Ammon's horn (tissue), 1 donor: ENCODE results near the gene MYMK.
"Not testable (repeated sequence)": the region's sequence is repeated elsewhere in the genome, so short reads cannot be mapped to it uniquely, and the experiment has no call there.

Source experiments
- DNase-seq: peaks from one replicate; pipeline ENCODE4 v3.0.0-alpha.2; 2016; ENCODE audit warnings: low spot score

MYMK gene, protein sequence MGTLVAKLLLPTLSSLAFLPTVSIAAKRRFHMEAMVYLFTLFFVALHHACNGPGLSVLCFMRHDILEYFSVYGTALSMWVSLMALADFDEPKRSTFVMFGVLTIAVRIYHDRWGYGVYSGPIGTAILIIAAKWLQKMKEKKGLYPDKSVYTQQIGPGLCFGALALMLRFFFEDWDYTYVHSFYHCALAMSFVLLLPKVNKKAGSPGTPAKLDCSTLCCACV

DNA sequence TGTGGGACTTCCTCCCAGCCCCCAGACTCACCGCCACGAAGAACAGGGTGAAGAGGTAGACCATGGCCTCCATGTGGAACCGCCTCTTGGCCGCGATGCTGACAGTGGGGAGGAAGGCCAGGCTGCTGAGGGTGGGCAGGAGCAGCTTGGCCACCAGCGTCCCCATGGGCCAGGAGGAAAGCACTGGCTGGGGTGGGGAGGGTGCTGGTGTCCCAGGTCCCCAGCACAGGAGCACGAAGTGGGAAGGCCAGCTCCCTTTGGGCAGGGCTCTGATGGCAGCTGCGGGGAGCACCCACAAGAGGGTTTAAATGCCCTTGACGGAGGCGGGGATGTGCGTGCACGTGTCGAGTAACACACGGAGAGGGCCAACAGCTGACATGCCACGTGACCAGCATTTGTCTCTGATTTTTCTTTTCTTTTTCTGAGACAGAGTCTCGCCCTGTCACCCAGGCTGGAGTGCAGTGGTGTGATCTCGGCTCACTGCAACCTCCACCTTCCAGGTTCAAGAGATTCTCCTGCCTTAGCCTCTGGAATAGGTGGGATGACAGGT lies at the start of gene MYMK:
MYMK (minus strand) TSS at position 281 of the 550 bp plus-strand sequence; CDS start at position 166, 115 bp downstream.
- no peak for DNase-seq

DNA sequence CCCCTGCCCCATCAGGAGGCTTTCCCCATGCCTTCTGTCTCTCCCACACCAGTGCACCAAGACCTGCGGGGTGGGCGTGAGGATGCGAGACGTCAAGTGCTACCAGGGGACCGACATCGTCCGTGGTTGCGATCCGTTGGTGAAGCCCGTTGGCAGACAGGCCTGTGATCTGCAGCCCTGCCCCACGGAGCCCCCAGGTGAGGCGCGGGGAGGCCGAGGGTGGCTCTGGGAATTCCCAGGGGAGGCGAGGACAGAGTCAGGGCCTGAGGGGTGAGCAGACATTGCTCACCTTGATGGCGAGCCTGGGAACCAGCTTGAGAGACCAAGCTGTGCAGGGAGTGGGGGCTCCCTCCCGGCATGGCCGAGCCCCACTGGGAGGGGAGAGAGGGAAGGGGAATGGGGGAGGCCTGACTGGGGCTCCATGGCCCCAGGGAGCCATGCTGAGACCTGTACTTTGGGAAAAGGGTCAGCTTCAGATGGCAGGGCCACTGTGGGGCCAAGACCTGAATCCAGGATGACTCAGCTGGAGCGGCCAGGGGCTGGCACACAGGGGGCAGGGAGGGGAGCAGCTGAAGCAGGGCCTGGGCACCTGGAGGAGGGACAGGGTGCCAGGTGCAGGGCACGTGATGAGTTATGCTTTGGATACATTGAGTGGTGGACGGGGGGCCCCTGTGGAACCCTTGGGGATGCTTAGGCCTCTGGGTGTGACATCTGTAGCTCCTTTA lies 49.2 kb upstream of the MYMK start:
- no peak for DNase-seq

DNA sequence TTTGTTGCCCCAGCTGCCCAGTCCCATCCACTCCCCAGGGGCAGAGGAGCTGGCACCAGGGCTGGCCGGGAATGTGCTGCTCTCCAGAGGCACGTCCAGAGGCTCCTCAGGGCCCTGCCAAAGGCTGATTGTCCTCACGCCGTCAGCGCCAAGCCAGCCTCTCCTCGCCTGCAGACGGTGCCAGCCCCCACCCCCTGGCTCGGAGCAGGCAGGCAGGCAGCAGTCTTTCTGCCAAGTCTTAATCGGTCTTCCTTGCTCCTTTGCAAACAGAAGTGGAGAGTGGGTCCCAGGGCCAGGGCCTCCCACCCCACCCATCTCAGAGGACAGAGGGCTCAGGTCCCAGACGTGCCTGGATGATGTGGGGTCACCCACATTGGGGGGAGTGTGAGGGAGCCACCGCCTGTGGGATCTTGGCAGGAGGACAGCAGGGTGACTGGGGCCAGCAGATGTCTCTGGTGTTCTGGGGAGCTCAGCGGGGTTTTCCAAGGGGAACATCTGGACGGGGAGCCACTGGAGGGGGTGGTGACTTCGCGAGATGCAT lies 48.1 kb upstream of the MYMK start:
- peak; percentile 92 for DNase-seq

DNA sequence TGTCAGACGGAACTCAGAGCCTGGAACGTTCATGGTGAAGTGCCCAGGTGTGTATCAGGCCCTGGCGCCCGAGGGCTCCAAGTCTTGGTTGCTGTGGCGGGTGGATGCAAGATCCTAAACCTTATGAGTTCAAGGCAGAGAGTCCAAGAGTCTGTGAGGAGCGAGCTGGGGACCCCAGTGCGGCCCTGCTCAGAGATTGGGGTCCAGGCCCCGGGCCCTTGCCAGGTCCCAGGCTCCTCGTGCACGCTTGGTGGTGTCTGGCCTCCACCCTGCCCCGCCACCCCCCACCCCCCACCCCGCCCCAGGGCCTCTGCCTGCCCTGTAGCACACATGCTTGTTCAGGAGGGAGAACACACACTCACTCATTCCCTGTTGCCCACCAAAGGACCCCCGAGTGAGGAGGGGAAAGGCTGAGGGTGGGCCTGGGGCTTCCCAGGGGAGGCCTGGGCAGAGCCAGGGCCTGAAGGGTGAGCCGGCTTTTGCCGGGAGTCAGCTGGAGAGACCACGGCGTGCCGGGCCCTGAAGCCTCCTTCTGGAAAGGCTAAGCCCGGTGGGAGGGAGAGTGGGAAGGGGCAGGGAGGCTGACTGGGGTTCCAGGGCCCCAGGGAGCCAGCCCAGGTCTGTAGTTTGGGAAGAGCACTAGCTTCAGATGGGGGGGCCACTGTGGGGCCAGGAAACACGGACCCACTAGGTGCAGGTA lies 47.3 kb upstream of the MYMK start:
- no peak for DNase-seq

DNA sequence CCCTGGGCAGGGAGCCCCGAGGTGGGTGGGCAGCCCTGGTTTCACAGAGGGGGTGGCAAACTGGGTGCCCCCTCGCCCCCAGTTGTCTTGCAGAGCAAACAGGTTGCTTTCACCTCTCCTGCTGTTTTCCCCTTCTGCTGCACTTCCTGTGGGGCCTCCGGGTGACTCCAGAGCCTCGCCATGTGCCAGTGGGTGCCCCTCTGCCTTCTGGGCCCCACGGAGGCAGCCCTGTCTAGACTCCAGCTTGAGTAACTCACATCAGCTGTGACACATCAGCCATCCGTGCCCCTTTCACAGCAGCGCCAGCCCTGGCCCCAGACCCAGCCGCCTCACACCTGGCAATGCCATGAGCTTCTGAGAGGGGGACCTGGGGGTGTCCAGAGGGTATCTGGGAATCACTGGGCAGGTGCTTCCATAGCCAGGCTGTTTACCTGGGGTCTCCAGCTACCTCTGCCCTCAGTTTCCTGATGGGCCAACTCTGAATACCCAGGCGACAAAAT lies 46.7 kb upstream of the MYMK start:
- DNase-seq, result no peak

DNA sequence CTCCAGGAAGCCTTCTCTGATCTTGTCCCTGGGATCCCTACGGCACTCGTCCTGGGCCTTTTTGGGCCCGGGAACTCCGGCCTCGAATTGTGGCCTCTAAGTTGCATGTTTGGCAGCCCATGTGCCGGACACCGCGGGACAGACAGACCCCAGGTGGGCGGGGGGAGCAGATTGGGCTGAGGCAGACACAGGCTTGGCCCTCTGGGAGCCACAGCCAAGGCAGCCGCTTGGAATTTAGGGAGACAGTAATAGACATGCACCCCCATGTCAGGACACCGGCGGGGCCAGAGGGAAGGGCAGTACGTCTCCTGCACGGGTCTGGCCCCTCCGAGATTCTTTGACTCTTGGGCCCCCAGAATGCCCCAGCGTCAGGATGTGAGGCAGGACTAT lies 45.9 kb upstream of the MYMK start:
- DNase-seq, result no peak

DNA sequence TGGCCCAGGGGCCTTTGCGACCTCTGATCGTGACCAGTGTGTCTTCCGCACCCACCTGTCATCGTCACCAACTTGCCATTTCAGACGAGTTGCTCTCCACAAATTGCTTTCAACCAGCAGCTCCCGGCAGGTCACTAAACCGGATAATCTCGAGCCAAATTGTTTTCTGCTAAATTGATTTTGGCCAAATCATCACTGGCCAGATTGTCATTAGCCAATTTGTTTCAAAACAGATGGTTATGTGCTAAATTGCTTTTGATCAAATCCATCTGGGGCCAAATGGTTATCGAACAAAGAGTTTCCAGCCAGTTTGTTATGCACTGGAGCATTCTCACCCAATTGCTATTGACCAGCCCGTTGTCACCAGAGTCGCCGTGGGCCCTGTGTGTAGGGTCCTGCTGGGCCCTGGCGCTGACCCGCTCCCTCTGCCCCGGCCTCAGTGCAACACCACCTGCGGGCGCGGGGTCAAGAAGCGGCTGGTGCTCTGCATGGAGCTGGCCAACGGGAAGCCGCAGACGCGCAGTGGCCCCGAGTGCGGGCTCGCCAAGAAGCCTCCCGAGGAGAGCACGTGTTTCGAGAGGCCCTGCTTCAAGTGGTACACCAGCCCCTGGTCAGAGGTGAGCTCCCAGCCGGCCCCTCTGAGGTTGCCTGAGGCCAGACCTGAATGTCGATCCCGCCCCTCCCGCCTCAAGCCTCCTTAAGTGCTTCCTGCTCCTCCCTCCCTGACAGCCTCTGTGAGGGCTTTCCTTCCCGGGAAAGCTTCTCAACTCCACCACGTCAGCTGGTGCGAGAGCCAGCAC lies 45.3 kb upstream of the MYMK start:
- no peak for DNase-seq

DNA sequence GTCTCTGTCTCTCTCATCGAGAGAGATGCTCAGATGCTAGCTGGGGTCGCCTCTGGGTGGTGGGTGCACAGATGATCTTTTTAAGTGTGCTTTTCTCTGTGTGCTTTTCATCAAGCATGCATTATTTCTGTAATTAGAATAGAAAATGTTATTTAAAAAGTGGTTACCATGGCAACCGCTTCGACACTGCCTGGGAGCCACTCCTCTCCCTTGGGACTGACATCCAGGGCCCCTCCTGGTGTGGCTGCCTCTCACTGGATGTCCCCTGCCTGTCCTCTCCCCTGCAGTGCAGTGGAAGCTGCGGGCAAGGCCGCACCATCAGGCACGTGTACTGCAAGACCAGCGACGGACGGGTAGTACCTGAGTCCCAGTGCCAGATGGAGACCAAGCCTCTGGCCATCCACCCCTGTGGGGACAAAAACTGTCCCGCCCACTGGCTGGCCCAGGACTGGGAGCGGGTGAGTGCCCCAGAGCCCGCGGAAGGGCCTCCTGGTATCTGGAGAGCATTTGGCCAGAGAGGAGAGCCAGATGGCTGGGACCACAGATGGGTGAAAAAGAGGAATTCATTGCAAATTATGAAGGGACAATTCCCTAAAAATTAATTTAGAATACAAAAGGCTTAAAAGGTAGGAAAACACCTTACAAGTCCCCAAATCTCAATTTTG lies 44.5 kb upstream of the MYMK start:
- DNase-seq, result peak; percentile 47

DNA sequence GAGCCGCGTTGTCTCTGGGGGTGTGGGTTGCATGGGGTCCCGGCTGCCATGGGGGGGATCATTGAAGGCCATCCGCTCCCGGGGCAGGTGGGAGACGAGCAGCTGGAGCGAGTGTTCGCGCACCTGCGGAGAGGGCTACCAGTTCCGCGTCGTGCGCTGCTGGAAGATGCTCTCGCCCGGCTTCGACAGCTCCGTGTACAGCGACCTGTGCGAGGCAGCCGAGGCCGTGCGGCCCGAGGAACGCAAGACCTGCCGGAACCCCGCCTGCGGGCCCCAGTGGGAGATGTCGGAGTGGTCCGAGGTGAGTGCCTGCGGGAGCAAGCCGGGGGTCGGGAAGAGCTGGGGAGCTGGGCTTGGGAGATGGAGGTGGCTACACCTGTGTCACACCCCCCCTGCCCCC lies 43.4 kb upstream of the MYMK start:
- DNase-seq, result no peak

DNA sequence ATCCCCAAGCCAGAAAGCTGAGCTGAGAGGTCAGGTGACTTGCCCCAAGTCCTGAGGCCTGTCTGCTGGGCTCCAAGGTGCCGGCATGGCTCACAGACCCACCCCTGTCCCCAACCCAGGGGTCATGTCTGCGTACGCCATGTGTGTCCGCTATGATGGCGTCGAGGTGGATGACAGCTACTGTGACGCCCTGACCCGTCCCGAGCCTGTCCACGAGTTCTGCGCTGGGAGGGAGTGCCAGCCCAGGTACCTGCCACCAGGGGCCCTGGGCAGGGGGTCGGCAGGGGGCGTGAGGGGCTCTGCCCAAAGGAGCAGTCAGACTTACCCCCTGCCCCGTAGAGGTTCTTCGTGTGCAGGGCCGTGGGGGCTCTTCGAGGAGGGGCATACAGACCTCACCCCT lies 42.1 kb upstream of the MYMK start:
- no peak for DNase-seq

DNA sequence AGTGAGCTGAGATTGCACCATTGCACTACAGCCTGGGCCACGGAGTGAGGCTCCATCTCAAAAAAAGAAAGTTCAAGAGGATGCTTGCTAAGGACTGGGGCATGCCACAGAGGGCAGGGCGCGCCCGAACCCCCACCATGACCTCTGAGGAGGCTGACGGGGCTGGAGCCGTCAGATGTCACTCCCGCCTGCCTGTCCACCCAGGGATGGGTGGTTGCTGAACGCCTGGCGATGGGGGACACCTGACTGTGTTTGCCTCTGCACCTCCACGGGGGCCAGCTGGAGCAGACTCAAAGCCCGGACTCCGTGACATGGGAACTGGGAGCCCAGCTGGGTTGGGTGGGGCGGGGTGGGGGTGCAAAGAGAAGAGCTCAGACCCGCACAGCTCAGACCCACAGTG lies 41.6 kb upstream of the MYMK start:
- DNase-seq, result no peak

DNA sequence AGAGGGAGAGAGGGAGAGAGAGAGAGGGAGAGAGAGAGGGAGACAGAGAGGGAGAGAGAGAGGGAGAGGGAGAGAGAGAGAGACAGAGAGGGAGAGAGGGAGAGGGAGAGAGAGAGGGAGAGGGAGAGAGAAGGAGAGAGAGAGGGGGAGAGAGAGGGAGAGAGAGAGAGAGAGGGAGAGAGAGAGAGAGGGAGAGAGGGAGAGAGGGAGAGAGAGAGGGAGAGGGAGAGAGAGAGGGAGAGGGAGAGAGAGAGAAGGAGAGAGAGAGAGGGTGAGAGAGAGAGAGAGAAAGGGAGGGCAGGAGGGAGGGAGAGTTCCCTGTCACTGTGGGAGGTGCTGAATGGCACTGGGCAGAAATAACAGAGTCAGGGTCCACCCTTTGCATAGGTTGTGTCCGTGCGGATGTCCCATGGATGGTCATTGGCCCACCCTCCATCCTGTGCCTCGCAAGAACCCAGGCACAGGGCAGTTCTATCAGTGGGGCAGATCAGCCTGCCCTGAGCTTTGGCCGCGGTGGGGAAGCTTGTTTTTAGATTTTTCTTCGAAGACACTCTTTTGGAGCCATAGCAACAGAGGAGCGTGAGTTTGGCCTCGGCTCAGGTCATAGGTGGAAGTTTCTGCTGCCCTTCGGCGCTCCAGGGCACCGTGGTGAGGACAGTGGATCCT lies 39.8 kb upstream of the MYMK start:
- no peak for DNase-seq

DNA sequence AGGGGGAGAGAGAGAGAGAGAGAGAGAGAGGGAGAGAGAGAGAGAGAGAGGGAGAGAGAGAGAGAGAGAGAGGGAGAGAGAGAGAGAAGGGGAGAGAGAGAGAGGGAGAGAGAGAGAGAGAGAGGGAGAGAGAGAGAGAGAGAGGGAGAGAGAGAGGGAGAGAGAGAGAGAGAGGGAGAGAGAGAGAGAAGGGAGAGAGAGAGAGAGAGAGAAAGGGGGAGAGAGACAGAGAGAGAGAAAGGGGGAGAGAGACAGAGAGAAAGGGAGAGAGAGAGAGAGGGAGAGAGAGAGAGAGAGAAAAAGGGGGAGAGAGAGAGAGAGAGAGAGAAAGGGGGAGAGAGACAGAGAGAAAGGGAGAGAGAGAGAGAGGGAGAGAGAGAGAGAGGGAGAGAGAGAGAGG lies 39.1 kb upstream of the MYMK start:
- not testable (repeated sequence) for DNase-seq

DNA sequence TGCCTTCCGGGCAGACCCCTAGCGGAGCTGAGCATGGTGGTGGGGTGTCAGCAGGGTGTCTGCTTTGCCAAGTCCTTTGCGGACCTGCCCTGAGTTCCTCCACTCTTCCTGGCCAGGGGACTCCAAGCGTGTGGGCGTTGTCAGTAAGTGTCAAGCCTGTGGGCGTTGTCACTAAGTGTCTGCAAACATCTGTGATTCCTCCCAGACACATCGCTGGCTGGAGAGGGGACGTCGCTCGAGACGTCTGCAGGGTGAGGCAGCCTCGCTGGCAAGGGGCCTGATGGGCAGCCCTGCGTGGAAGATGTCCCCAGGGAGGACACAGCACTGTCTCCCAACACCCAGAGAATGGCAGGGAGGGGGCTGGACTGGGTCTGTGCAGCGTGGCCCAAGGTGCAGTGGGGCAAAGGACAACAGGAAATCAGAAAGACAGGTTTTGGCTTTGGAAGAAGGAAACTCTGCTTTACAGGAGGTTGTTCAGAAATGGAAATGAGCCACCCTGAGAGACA lies 38.6 kb upstream of the MYMK start:
- no peak for DNase-seq

DNA sequence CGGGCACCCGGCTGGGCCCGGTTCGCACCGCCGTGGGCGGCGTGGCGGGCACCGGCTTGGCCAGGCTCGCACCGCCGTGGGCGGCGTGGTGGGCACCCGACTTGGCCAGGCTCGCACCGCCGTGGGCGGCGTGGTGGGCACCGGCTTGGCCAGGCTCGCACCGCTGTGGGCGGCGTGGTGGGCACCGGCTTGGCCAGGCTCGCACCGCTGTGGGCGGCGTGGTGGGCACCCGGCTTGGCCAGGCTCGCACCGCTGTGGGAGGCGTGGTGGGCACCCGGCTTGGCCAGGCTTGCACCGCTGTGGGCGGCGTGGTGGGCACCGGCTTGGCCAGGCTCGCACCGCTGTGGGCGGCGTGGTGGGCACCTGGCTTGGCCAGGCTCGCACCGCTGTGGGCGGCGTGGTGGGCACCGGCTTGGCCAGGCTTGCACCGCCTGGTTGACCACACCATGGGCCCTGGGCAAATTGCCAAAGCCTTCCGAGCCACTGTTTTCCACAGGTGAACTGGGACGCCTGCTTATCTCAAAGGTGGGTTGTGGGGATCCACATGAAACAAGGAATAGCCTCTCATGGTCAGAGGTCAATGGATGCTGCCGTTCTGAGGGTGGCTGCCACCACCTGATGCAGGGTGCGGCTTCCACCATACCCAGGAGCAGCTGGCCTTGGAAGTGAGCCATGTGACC lies 38.0 kb upstream of the MYMK start:
- DNase-seq, result no peak

DNA sequence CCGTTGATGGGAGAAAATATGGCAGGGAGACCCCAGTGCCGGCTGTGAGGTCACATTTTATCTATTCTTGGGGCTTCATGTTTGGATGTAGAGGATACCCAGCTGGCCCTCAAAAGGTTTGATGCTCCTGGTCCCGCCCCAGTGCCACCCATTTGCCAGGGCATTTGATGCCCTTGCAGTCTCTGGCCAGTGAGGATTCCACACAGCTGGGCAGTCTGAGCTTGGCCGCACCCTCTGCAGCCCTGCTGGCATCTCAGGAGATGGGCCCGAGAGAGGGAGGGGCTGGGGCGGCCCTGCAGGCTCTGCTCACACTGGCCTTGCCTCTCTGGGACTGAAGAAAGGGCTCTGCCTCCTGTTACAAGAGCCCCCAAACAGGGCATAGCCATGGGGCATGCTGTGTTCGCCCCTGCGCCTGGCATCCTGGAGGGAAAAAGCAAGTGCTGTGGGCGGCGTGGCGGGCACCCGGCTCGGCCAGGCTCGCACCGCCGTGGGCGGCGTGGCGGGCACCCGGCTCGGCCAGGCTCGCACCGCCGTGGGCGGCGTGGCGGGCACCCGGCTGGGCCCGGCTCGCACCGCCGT lies 37.3 kb upstream of the MYMK start:
- no peak for DNase-seq

DNA sequence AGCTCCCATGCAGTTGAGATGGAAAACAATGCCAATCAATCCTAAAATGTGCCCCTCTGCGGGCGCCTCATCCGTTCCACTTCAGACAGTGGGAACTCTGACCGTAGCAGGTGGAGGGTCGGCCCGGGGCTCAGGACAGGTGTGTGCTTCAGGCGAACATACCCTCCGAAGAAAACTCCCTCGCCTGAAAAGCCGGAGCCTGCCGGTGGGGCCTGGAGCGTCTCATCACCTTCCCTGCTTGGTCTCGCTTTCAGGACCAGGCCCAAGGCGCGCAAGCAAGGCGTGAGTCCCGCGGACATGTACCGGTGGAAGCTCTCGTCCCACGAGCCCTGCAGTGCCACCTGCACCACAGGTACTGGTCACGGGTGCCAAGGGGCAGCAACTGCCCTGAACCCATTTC lies 36.2 kb upstream of the MYMK start:
- no peak for DNase-seq

DNA sequence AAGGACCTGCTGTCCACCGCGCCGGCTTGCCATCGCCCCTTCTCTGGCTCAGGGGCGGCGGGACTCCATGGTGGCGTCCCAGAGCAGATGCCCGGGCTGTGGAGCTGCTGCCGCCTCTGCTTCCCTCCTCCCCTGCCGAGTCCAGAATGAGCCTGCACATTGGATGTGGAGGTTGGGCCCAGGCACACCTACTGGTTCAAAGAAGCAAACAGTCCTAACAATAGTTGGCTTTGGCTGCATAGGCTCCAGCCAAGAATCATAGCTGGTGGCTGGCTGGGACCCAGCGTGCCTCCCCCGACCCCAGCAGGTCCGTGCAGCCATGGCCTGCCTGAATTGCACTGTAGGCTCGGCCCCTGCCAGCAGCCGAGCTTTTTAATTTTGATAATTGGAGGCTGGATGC lies 35.6 kb upstream of the MYMK start:
- no peak for DNase-seq
